GM18511 (cell line): ENCODE results near the gene NDRG4.

Experiments used
- ATAC-seq: cut with Tn5 transposase; IDR thresholded peaks from one replicate; pipeline ENCODE4 v1.9.1; 2021; ENCODE audit warnings: mild to moderate bottlenecking, moderate library complexity; ENCODE audit not compliant: unreplicated experiment

The NDRG4 gene

GRCh38 chr16:58508671-58509251 is 8.8 kb downstream of the NDRG4 start:
- ATAC-seq = no peak

GRCh38 chr16:58509256-58510096 is 9.5 kb downstream of the NDRG4 start:
- ATAC-seq = no peak

- no peak for ATAC-seq
Measured at GRCh38 chr16:58510097-58510775, 10.3 kb downstream of the NDRG4 start.

GRCh38 chr16:58510776-58511628 is 11.1 kb downstream of the NDRG4 start:
- ATAC-seq = no peak

GRCh38 chr16:58511933-58512815 is 12.2 kb downstream of the NDRG4 start:
- peak; percentile 32 for ATAC-seq

- no peak for ATAC-seq
Measured at GRCh38 chr16:58513874-58514273, 13.9 kb downstream of the NDRG4 start.

- ATAC-seq = peak; percentile 83
Measured at GRCh38 chr16:58515125-58515870, 15.4 kb downstream of the NDRG4 start, which contains the start of gene SETD6. Gene SETD6, plus strand, starts transcription at chr16:58515517. Its CDS starts 21 bp downstream, at chr16:58515538.

GRCh38 chr16:58515871-58516767 is 16.2 kb downstream of the NDRG4 start:
- peak; percentile 49 for ATAC-seq

GRCh38 chr16:58516768-58517107 is 16.8 kb downstream of the NDRG4 start:
- no peak for ATAC-seq

- ATAC-seq = peak; percentile 35
Measured at GRCh38 chr16:58518083-58518979, 18.4 kb downstream of the NDRG4 start.

GRCh38 chr16:58518980-58519368 is 19.0 kb downstream of the NDRG4 start:
- no peak for ATAC-seq

GRCh38 chr16:58519707-58520106 is 19.8 kb downstream of the NDRG4 start:
- no peak for ATAC-seq

- no peak for ATAC-seq
Measured at GRCh38 chr16:58530179-58530578, 30.2 kb downstream of the NDRG4 start.

GRCh38 chr16:58532414-58532813 is 32.5 kb downstream of the NDRG4 start:
- ATAC-seq = no peak

- ATAC-seq = no peak
Measured at GRCh38 chr16:58533751-58534470, 34.0 kb downstream of the NDRG4 start.

GRCh38 chr16:58535100-58535499 is 35.2 kb downstream of the NDRG4 start:
- no peak for ATAC-seq

GRCh38 chr16:58536278-58536677 is 36.3 kb downstream of the NDRG4 start:
- ATAC-seq = no peak
